D721Med (cell line): ENCODE results near the gene ZNRF3.

ENCODE experiments used
- DNase-seq: peaks from one replicate; pipeline ENCODE4 v3.0.0; 2011; ENCODE audit warnings: low spot score; ENCODE audit not compliant: insufficient read length
- FAIRE-seq: peaks from 2 replicates; lab custom pipeline; 2011; peaks lifted over from hg19 to GRCh38; lab: Jason Lieb, UNC
- CTCF ChIP-seq: IDR thresholded peaks from 2 replicates; pipeline ENCODE4 v1.5.1; 2012; ENCODE audit warnings: mild to moderate bottlenecking, control low read depth; ENCODE audit not compliant: insufficient read depth; ENCODE audit errors: missing control alignments

Gene ZNRF3

GRCh38 chr22:29093501-29094300, 210.3 kb downstream of the ZNRF3 start:
- no peak for TF ChIP-seq CTCF
- FAIRE-seq (no peak), DNase-seq (no peak)

GRCh38 chr22:29095459-29095858, 212.1 kb downstream of the ZNRF3 start:
- DNase-seq = no peak
- no peak for TF ChIP-seq CTCF
- no peak for FAIRE-seq

- FAIRE-seq (no peak), DNase-seq (no peak)
- TF ChIP-seq CTCF = no peak
Measured at GRCh38 chr22:29096736-29097669, 213.6 kb downstream of the ZNRF3 start.

- FAIRE-seq = no peak
- DNase-seq = no peak
- no peak for TF ChIP-seq CTCF
Measured at GRCh38 chr22:29098296-29098695, 214.9 kb downstream of the ZNRF3 start.

- FAIRE-seq = no peak
- no peak for DNase-seq
- no peak for TF ChIP-seq CTCF
Measured at GRCh38 chr22:29102300-29102699, 218.9 kb downstream of the ZNRF3 start.

- DNase-seq = no peak
- FAIRE-seq = no peak
- TF ChIP-seq CTCF = no peak
Measured at GRCh38 chr22:29103121-29103520, 219.7 kb downstream of the ZNRF3 start.
